ENCODE data around the gene BST2. TPM values are rescaled to one million over a fixed set of nuclear protein-coding genes. Genes with fewer than 3 reads are reported as not detected.

The BST2 gene
- total RNA-seq, 2 experiments from 2014 or later = 101 to 146 TPM

- intact Hi-C loops (cut with micrococcal nuclease; ENCODE audit: unreplicated experiment) = no loop called here
- Histone ChIP-seq H3K4me2 (ENCODE audit: low read length) (no peak overlapping the region), H2AFZ (ENCODE audit: low read length) (no peak overlapping the region), H3K36me3 (ENCODE audit: insufficient read depth, low read length) (peaks cover 54% of the 10 kb centered on the region), H3K27ac (ENCODE audit: low read depth, low read length, poor library complexity, severe bottlenecking) (no peak overlapping the region), H3K79me2 (ENCODE audit: insufficient read depth, low read depth, low read length) (peaks cover 15% of the 10 kb centered on the region; the same call in 1 of the 2 replicates), H3K4me3 (ENCODE audit: low read depth, low read length, poor library complexity, severe bottlenecking) (no peak overlapping the region), H4K20me1 (ENCODE audit: insufficient read depth, low read length) (no peaks in the 10 kb centered on the region), H3K4me1 (ENCODE audit: insufficient read depth, low read length, poor library complexity, severe bottlenecking) (peaks cover 40% of the 10 kb centered on the region), H3K9me2 (ENCODE audit: insufficient read depth, low read length) (no peaks in the 10 kb centered on the region), H3K9me3 (ENCODE audit: low read length) (no peaks in the 10 kb centered on the region)
- POLR2A ChIA-PET = interaction anchor here (0.6 kb wide), 1 partner anchor 19 kb away, joined by 3 read pairs; no protein-coding TSS in a partner anchor
- CTCF ChIA-PET (ENCODE audit: unreplicated experiment) = no interaction called here
- TSS peak; percentile 73 for BruUV-seq (replicated peaks)
- DNase-seq (ENCODE audit: low spot score) = no peak
- TF ChIP-seq CTCF (conservative IDR thresholded peaks at IDR 0.05; ENCODE audit: low read length) (no peak), EZH2phosphoT487 (IDR thresholded peaks at IDR 0.05; ENCODE audit: borderline replicate concordance, low read depth, low read length) (no peak)
Observed at GRCh38 chr19:17415121-17415520, 9.7 kb upstream of the BST2 start.

DNA sequence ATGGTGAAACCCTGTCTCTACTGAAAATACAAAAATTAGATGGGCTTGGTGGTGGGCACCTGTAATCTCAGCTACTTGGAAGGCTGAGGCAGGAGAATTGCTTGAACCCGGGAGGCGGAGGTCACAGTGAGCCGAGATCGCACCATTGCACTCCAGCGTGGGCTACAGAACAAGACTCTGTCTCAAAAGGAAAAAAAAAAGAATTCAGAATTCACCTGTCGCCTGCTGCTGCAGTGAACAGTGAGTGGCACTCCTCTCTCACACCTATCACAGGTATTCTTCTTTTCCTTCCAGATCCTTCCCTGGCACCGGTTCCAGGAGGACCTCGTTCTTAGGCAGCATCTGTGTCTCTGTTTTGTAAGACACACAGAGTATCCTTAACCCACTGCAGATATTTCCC is 8.7 kb upstream of the BST2 start:
- ChIA-PET POLR2A (interaction anchor here (1.1 kb wide), 1 partner anchor 15 kb away, joined by 3 read pairs; no protein-coding TSS in a partner anchor), CTCF (ENCODE audit: unreplicated experiment) (no interaction called here)
- Histone ChIP-seq H4K20me1 (ENCODE audit: insufficient read depth, low read length) (no peaks in the 10 kb centered on the region), H3K36me3 (ENCODE audit: insufficient read depth, low read length) (peaks cover 59% of the 10 kb centered on the region), H3K4me2 (ENCODE audit: low read length) (no peak overlapping the region), H3K9me2 (ENCODE audit: insufficient read depth, low read length) (no peaks in the 10 kb centered on the region), H3K9me3 (ENCODE audit: low read length) (no peaks in the 10 kb centered on the region), H2AFZ (ENCODE audit: low read length) (no peak overlapping the region), H3K4me3 (ENCODE audit: low read depth, low read length, poor library complexity, severe bottlenecking) (no peak overlapping the region), H3K79me2 (ENCODE audit: insufficient read depth, low read depth, low read length) (peaks cover 24% of the 10 kb centered on the region), H3K4me1 (ENCODE audit: insufficient read depth, low read length, poor library complexity, severe bottlenecking) (peaks cover 44% of the 10 kb centered on the region), H3K27ac (ENCODE audit: low read depth, low read length, poor library complexity, severe bottlenecking) (peak overlapping the region; percentile 85)
- no TSS peak for BruUV-seq (replicated peaks)
- no peak for DNase-seq (ENCODE audit: low spot score)
- intact Hi-C loops (cut with micrococcal nuclease; ENCODE audit: unreplicated experiment) = no loop called here
- TF ChIP-seq EZH2phosphoT487 (IDR thresholded peaks at IDR 0.05; ENCODE audit: borderline replicate concordance, low read depth, low read length) (no peak), CTCF (conservative IDR thresholded peaks at IDR 0.05; ENCODE audit: low read length) (no peak)

DNA sequence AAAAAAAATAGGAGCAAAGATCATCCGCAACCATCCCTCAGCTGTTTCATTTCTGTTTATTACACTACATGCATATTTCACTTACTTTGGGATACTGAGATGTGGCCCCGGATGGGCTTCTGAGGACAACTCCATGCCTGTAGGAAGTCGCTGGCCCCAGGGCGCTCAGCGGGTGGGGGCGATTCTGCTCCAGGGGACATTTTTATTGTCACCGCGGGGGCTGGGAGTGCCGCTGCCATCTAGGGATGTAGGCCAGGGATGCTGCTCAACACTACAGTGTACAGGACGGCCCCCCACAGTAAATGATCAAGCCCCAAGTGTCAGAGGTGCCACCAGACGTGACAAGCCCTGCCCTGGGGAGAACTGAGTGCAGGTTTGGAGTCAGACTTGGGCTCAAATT is 6.4 kb upstream of the BST2 start:
- H3K79me2 ChIP-seq (ENCODE audit: insufficient read depth, low read depth, low read length) = peaks cover 37% of the 10 kb centered on the region
- POLR2A ChIA-PET = no interaction called here
- no peak for DNase-seq (ENCODE audit: low spot score)
- H2AFZ ChIP-seq (ENCODE audit: low read length) = no peak overlapping the region
- peaks cover 56% of the 10 kb centered on the region for H3K36me3 ChIP-seq (ENCODE audit: insufficient read depth, low read length)
- BruUV-seq (replicated peaks) = no TSS peak
- TF ChIP-seq EZH2phosphoT487 (IDR thresholded peaks at IDR 0.05; ENCODE audit: borderline replicate concordance, low read depth, low read length) = no peak
- TF ChIP-seq CTCF (conservative IDR thresholded peaks at IDR 0.05; ENCODE audit: low read length) = no peak
- peak overlapping the region; percentile 64 for H3K4me2 ChIP-seq (ENCODE audit: low read length)
- no peaks in the 10 kb centered on the region for H3K9me2 ChIP-seq (ENCODE audit: insufficient read depth, low read length)
- peak overlapping the region; percentile 85 for H3K27ac ChIP-seq (ENCODE audit: low read depth, low read length, poor library complexity, severe bottlenecking)
- no peaks in the 10 kb centered on the region for H4K20me1 ChIP-seq (ENCODE audit: insufficient read depth, low read length)
- H3K9me3 ChIP-seq (ENCODE audit: low read length) = no peaks in the 10 kb centered on the region
- H3K4me3 ChIP-seq (ENCODE audit: low read depth, low read length, poor library complexity, severe bottlenecking) = no peak overlapping the region
- CTCF ChIA-PET (ENCODE audit: unreplicated experiment) = no interaction called here
- intact Hi-C loops (cut with micrococcal nuclease; ENCODE audit: unreplicated experiment) = no loop called here
- H3K4me1 ChIP-seq (ENCODE audit: insufficient read depth, low read length, poor library complexity, severe bottlenecking) = peaks cover 46% of the 10 kb centered on the region
